SK-N-SH (cell line): ENCODE measurements around the gene ELP4. TPM values are rescaled to one million over a fixed set of nuclear protein-coding genes. Genes with fewer than 3 reads are reported as not detected.
"Not testable (repeated sequence)": the region's sequence is repeated elsewhere in the genome, so short reads cannot be mapped to it uniquely, and the experiment has no call there.

ENCODE experiments used
- CTCF ChIA-PET: fragments of 300-600, 350-600 bp; formaldehyde crosslinking; extraction: SDS; loops from one replicate; lab custom pipeline; 2021; lab: Yijun Ruan, JAX
- POLR2A ChIA-PET: fragments of 350-600 bp; sonication (Branson Sonifier 250); formaldehyde crosslinking; extraction: SDS; loops from one replicate; lab custom pipeline; 2020; ENCODE audit warnings: antibody characterized with exemption, inconsistent platforms; lab: Yijun Ruan, JAX
- DNase-seq: peaks from one replicate; pipeline ENCODE4 v3.0.0; 2012
- H2AFZ ChIP-seq: fragments of 200-600 bp; sonication (generic); 2 replicates; pipeline ENCODE4 v1.8.1; 2016; ENCODE audit warnings: antibody characterized with exemption, mild to moderate bottlenecking, low read depth
- H3F3A ChIP-seq: fragments of 200-600 bp; sonication (generic); replicated peaks from 2 replicates; pipeline ENCODE3; 2016; ENCODE audit warnings: antibody characterized with exemption, mild to moderate bottlenecking; ENCODE audit not compliant: insufficient read depth
- H3K27ac ChIP-seq, 2 experiments: fragments of 200-500 bp in 1 of 2; fragments of 200-600 bp in 1 of 2; sonication (Bioruptor generic) in 1 of 2; sonication (generic), shearing (Covaris generic) in 1 of 2; 2 replicates each; pipeline versions ENCODE4 v1.5.1 to v1.6.1; 2014 to 2016; ENCODE audit warnings: low read depth in 2 of 2, inconsistent platforms in 1 of 2, low read length in 1 of 2, mild to moderate bottlenecking in 1 of 2, mixed read lengths in 1 of 2
- H3K27me3 ChIP-seq: fragments of 200-600 bp; sonication (generic), shearing (Covaris generic); 2 replicates; pipeline ENCODE4 v1.6.1; 2016; ENCODE audit warnings: mixed run types; ENCODE audit not compliant: insufficient read depth
- H3K36me3 ChIP-seq, 2 experiments: fragments of 200-500 bp in 1 of 2; fragments of 200-600 bp in 1 of 2; sonication (Bioruptor generic) in 1 of 2; sonication (generic) in 1 of 2; replicated peaks in 1 of 2; 2 replicates each; pipeline versions ENCODE3 to v1.5.1; 2014 to 2016; ENCODE audit warnings: low read length in 1 of 2, mild to moderate bottlenecking in 1 of 2; ENCODE audit not compliant: insufficient read depth in 2 of 2, control insufficient read depth in 1 of 2
- H3K4me1 ChIP-seq, 2 experiments: fragments of 200-500 bp in 1 of 2; fragments of 200-600 bp in 1 of 2; sonication (Bioruptor generic) in 1 of 2; sonication (generic), shearing (Covaris generic) in 1 of 2; 2 replicates each; pipeline versions ENCODE4 v1.5.1 to v1.6.1; 2014 to 2016; ENCODE audit warnings: low read depth in 1 of 2, low read length in 1 of 2, mixed run types in 1 of 2; ENCODE audit not compliant: insufficient read depth in 2 of 2, control insufficient read depth in 1 of 2
- H3K4me2 ChIP-seq: fragments of 200-600 bp; sonication (generic), shearing (Covaris generic); 2 replicates; pipeline ENCODE4 v1.6.1; 2017; ENCODE audit warnings: mixed run types
- H3K4me3 ChIP-seq, 2 experiments: fragments of 200-500 bp in 1 of 2; fragments of 200-600 bp in 1 of 2; sonication (Bioruptor generic) in 1 of 2; sonication (generic), shearing (Covaris generic) in 1 of 2; 2 replicates each; pipeline versions ENCODE4 v1.5.1 to v1.8.1; 2014 to 2016; ENCODE audit warnings: low read depth in 2 of 2, inconsistent platforms in 1 of 2, low read length in 1 of 2, mild to moderate bottlenecking in 1 of 2, mixed read lengths in 1 of 2, moderate library complexity in 1 of 2
- H3K79me2 ChIP-seq: fragments of 200-600 bp; sonication (generic); 2 replicates; pipeline ENCODE4 v1.8.1; 2017; ENCODE audit warnings: mild to moderate bottlenecking; ENCODE audit not compliant: insufficient read depth
- H3K9ac ChIP-seq: fragments of 200-600 bp; sonication (generic); 2 replicates; pipeline ENCODE4 v1.6.1; 2017; ENCODE audit warnings: mixed run types
- H3K9me2 ChIP-seq: fragments of 200-600 bp; sonication (generic); 2 replicates; pipeline ENCODE4 v1.6.1; 2017; ENCODE audit warnings: mixed run types
- H3K9me3 ChIP-seq: fragments of 200-600 bp; sonication (generic); 2 replicates; pipeline ENCODE4 v1.6.1; 2017; ENCODE audit warnings: mixed run types, mild to moderate bottlenecking, moderate library complexity
- H4K20me1 ChIP-seq: fragments of 200-600 bp; sonication (generic); 2 replicates; pipeline ENCODE4 v1.6.1; 2017; ENCODE audit warnings: mild to moderate bottlenecking, mixed run types; ENCODE audit not compliant: insufficient read depth
- CHD2 ChIP-seq: fragments of 150-350 bp; IDR thresholded peaks from 2 replicates; pipeline ENCODE4 v1.6.1; 2018; ENCODE audit warnings: low read length; ENCODE audit not compliant: partially characterized antibody
- EP300 ChIP-seq, 2 experiments: IDR thresholded peaks; 2 replicates each; pipeline versions ENCODE4 v1.4.0 to v1.6.1; 2012; ENCODE audit warnings: borderline replicate concordance in 1 of 2, low read depth in 1 of 2, low read length in 1 of 2
- FOXJ3 ChIP-seq: sonication (generic); formaldehyde crosslinking; IDR thresholded peaks from 2 replicates; pipeline ENCODE4 v1.5.1; 2020; ENCODE audit warnings: mild to moderate bottlenecking, missing genetic modification reagents
- GATA2 ChIP-seq: sonication (generic); formaldehyde crosslinking; IDR thresholded peaks from 2 replicates; pipeline ENCODE4 v1.5.0; 2020; ENCODE audit warnings: mild to moderate bottlenecking, missing genetic modification reagents
- JUND ChIP-seq: IDR thresholded peaks from 2 replicates; pipeline ENCODE4 v1.4.0; 2012
- RCOR1 ChIP-seq: fragments of 150-350 bp; IDR thresholded peaks from 2 replicates; pipeline ENCODE4 v1.6.1; 2017; ENCODE audit warnings: antibody characterized with exemption, low read length
- RFX5 ChIP-seq: IDR thresholded peaks from 2 replicates; pipeline ENCODE4 v1.6.1; 2012; ENCODE audit warnings: mild to moderate bottlenecking, improper control_type of control experiment, low read length
- RXRA ChIP-seq: IDR thresholded peaks from 2 replicates; pipeline ENCODE4 v1.4.0; 2012; ENCODE audit warnings: low read depth, mild to moderate bottlenecking, borderline replicate concordance
- SMC3 ChIP-seq: IDR thresholded peaks from 2 replicates; pipeline ENCODE4 v1.6.1; 2012; ENCODE audit warnings: low read depth, low read length, improper control_type of control experiment
- TEAD4 ChIP-seq: IDR thresholded peaks from 2 replicates; pipeline ENCODE4 v1.4.0; 2012; ENCODE audit warnings: mild to moderate bottlenecking, borderline replicate concordance; ENCODE audit not compliant: insufficient read depth
- YY1 ChIP-seq: IDR thresholded peaks from 2 replicates; pipeline ENCODE4 v1.4.0; 2012; ENCODE audit warnings: low read depth, mild to moderate bottlenecking
- WGBS: methylation state at CpG from one replicate; pipeline ENCODE4 v1.1.6; 2017; ENCODE audit warnings: low lambda C conversion rate; 5-methylcytosine and 5-hydroxymethylcytosine counted together
- polyA plus RNA-seq, 3 experiments: library from polyadenylated mRNA; depleted of rRNA; stranded (reverse); fragments of >200 nt; gene quantifications; 2 replicates each; pipeline ENCODE4 v1.2.3, GENCODE V29; 2012
- TF ChIP-seq, protein P1 (sequence below): IDR thresholded peaks from 2 replicates; pipeline ENCODE4 v1.4.0; 2012; ENCODE audit warnings: low read depth
- TF ChIP-seq, protein P2 (sequence below): IDR thresholded peaks from 2 replicates; pipeline ENCODE4 v1.4.0; 2012; ENCODE audit warnings: low read depth, borderline replicate concordance
- TF ChIP-seq, protein P3 (sequence below): IDR thresholded peaks from 2 replicates; pipeline ENCODE4; 2012
- TF ChIP-seq, protein P4 (sequence below): IDR thresholded peaks from 2 replicates; pipeline ENCODE4 v1.4.0; 2012; ENCODE audit warnings: low read depth, borderline replicate concordance
- TF ChIP-seq, protein P5 (sequence below): IDR thresholded peaks from 2 replicates; pipeline ENCODE4 v1.6.1; 2012; ENCODE audit warnings: mild to moderate bottlenecking, low read depth, low read length, moderate library complexity
- TF ChIP-seq, protein P6 (sequence below): fragments of 150-350 bp; IDR thresholded peaks from 2 replicates; pipeline ENCODE4 v1.6.1; 2016; ENCODE audit warnings: mild to moderate bottlenecking, low read depth, low read length
- TF ChIP-seq, protein P7 (sequence below): fragments of 200-600 bp; sonication (generic); IDR thresholded peaks from 2 replicates; pipeline ENCODE4 v1.6.1; 2017; ENCODE audit warnings: antibody characterized with exemption, mild to moderate bottlenecking, moderate library complexity

Gene ELP4
- polyA plus RNA-seq, 1 of the 3 experiments (the other 2 are of a cell fraction): 7.0 TPM

DNA sequence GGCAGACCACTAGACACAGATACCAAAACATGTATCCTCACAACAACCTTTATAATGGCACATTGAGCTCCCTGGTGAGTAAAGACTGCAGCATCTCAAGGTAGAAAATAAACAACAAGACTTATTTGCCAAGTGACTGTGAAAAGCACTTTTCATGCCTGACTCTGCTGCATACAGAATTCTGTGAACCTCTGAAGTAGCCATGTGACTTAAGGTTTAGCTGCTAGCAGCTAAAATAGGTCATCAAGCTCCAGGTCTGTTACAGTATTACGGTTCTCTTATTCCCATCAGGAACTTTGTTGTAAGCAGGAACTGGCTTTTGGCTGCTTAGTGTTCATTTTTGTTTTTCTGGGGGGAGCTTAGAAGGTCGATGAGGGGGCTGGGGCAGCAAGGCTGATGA, 162.1 kb downstream of the ELP4 start:
- H4K20me1 ChIP-seq: no peaks in the 10 kb centered on the region
- H3F3A ChIP-seq: no peaks in the 10 kb centered on the region
- H3K4me2 ChIP-seq: no peak overlapping the region
- no peaks in the 10 kb centered on the region for H3K9me2 ChIP-seq
- no peak overlapping the region for H3K27ac ChIP-seq
- 46% methylated on average over 2 of the region's 2 CpGs for WGBS
- no peak overlapping the region for H3K9ac ChIP-seq
- TF ChIP-seq CHD2: no peak
- TF ChIP-seq TEAD4: no peak
- no peak for TF ChIP-seq YY1
- TF ChIP-seq, protein P1, sequence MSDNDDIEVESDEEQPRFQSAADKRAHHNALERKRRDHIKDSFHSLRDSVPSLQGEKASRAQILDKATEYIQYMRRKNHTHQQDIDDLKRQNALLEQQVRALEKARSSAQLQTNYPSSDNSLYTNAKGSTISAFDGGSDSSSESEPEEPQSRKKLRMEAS: no peak
- TF ChIP-seq, protein P2, sequence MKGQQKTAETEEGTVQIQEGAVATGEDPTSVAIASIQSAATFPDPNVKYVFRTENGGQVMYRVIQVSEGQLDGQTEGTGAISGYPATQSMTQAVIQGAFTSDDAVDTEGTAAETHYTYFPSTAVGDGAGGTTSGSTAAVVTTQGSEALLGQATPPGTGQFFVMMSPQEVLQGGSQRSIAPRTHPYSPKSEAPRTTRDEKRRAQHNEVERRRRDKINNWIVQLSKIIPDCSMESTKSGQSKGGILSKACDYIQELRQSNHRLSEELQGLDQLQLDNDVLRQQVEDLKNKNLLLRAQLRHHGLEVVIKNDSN: no peak
- TF ChIP-seq SMC3: no peak
- no peak for TF ChIP-seq RFX5
- no peak for TF ChIP-seq GATA2 (CRISPR knock-in tag)
- TF ChIP-seq, protein P3, sequence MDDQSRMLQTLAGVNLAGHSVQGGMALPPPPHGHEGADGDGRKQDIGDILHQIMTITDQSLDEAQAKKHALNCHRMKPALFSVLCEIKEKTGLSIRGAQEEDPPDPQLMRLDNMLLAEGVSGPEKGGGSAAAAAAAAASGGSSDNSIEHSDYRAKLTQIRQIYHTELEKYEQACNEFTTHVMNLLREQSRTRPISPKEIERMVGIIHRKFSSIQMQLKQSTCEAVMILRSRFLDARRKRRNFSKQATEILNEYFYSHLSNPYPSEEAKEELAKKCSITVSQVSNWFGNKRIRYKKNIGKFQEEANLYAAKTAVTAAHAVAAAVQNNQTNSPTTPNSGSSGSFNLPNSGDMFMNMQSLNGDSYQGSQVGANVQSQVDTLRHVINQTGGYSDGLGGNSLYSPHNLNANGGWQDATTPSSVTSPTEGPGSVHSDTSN: no peak
- TF ChIP-seq, protein P4, sequence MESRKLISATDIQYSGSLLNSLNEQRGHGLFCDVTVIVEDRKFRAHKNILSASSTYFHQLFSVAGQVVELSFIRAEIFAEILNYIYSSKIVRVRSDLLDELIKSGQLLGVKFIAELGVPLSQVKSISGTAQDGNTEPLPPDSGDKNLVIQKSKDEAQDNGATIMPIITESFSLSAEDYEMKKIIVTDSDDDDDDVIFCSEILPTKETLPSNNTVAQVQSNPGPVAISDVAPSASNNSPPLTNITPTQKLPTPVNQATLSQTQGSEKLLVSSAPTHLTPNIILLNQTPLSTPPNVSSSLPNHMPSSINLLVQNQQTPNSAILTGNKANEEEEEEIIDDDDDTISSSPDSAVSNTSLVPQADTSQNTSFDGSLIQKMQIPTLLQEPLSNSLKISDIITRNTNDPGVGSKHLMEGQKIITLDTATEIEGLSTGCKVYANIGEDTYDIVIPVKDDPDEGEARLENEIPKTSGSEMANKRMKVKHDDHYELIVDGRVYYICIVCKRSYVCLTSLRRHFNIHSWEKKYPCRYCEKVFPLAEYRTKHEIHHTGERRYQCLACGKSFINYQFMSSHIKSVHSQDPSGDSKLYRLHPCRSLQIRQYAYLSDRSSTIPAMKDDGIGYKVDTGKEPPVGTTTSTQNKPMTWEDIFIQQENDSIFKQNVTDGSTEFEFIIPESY: no peak
- TF ChIP-seq JUND: no peak
- TF ChIP-seq, protein P5, sequence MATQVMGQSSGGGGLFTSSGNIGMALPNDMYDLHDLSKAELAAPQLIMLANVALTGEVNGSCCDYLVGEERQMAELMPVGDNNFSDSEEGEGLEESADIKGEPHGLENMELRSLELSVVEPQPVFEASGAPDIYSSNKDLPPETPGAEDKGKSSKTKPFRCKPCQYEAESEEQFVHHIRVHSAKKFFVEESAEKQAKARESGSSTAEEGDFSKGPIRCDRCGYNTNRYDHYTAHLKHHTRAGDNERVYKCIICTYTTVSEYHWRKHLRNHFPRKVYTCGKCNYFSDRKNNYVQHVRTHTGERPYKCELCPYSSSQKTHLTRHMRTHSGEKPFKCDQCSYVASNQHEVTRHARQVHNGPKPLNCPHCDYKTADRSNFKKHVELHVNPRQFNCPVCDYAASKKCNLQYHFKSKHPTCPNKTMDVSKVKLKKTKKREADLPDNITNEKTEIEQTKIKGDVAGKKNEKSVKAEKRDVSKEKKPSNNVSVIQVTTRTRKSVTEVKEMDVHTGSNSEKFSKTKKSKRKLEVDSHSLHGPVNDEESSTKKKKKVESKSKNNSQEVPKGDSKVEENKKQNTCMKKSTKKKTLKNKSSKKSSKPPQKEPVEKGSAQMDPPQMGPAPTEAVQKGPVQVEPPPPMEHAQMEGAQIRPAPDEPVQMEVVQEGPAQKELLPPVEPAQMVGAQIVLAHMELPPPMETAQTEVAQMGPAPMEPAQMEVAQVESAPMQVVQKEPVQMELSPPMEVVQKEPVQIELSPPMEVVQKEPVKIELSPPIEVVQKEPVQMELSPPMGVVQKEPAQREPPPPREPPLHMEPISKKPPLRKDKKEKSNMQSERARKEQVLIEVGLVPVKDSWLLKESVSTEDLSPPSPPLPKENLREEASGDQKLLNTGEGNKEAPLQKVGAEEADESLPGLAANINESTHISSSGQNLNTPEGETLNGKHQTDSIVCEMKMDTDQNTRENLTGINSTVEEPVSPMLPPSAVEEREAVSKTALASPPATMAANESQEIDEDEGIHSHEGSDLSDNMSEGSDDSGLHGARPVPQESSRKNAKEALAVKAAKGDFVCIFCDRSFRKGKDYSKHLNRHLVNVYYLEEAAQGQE: no peak
- no peak for TF ChIP-seq EP300 (IDR thresholded peaks at IDR 0.05; ENCODE audit: borderline replicate concordance in 1 of 2, low read depth in 1 of 2, low read length in 1 of 2)
- no peak for TF ChIP-seq RCOR1
- TF ChIP-seq, protein P6, sequence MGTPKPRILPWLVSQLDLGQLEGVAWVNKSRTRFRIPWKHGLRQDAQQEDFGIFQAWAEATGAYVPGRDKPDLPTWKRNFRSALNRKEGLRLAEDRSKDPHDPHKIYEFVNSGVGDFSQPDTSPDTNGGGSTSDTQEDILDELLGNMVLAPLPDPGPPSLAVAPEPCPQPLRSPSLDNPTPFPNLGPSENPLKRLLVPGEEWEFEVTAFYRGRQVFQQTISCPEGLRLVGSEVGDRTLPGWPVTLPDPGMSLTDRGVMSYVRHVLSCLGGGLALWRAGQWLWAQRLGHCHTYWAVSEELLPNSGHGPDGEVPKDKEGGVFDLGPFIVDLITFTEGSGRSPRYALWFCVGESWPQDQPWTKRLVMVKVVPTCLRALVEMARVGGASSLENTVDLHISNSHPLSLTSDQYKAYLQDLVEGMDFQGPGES: no peak
- TF ChIP-seq RXRA: no peak
- TF ChIP-seq FOXJ3 (CRISPR knock-in tag): no peak
- TF ChIP-seq, protein P7, sequence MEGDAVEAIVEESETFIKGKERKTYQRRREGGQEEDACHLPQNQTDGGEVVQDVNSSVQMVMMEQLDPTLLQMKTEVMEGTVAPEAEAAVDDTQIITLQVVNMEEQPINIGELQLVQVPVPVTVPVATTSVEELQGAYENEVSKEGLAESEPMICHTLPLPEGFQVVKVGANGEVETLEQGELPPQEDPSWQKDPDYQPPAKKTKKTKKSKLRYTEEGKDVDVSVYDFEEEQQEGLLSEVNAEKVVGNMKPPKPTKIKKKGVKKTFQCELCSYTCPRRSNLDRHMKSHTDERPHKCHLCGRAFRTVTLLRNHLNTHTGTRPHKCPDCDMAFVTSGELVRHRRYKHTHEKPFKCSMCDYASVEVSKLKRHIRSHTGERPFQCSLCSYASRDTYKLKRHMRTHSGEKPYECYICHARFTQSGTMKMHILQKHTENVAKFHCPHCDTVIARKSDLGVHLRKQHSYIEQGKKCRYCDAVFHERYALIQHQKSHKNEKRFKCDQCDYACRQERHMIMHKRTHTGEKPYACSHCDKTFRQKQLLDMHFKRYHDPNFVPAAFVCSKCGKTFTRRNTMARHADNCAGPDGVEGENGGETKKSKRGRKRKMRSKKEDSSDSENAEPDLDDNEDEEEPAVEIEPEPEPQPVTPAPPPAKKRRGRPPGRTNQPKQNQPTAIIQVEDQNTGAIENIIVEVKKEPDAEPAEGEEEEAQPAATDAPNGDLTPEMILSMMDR: no peak
- peaks cover 0 to 2% of the 10 kb centered on the region in 2 experiments; a peak in 1 of 4 replicates for H3K4me1 ChIP-seq
- no peak for DNase-seq
- no peaks in the 10 kb centered on the region for H3K27me3 ChIP-seq
- no peaks in the 10 kb centered on the region for H3K36me3 ChIP-seq
- no peak overlapping the region for H2AFZ ChIP-seq
- H3K9me3 ChIP-seq: no peaks in the 10 kb centered on the region
- ChIA-PET POLR2A (no interaction called here), CTCF (interaction anchor here (0.5 to 0.6 kb wide), 2 partner anchors 276 to 629 kb away, joined by 3 read pairs; no protein-coding TSS in a partner anchor)
- no peak overlapping the region for H3K4me3 ChIP-seq
- H3K79me2 ChIP-seq: no peaks in the 10 kb centered on the region

DNA sequence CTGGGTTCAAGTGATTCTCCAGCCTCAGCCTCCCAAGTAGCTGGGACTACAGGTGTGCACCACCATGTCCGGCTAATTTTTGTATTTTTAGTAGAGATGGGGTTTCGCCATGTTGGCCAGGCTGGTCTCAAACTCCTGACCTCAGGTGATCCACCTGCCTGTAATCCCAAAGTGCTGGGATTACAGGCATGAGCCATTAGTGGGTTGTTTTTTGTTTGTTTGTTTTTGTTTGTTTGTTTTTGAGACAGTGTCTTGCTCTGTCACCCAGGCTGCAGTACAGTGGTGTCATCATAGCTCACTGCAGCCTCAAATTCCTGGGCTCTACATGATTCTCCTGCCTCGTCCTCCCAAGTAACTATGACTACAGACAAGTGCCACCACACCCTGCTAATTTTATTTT, 163.5 kb downstream of the ELP4 start:
- DNase-seq, H3K9me3 ChIP-seq, H3K27ac ChIP-seq, H3K36me3 ChIP-seq, H3K4me2 ChIP-seq, H3K4me1 ChIP-seq, H4K20me1 ChIP-seq, H3K9ac ChIP-seq, H3K79me2 ChIP-seq, H3K27me3 ChIP-seq, H2AFZ ChIP-seq, H3K9me2 ChIP-seq, POLR2A ChIA-PET, H3K4me3 ChIP-seq, H3F3A ChIP-seq: not testable (repeated sequence)
- CTCF ChIA-PET: interaction anchor here (0.9 kb wide), 1 partner anchor 11 kb away, joined by 3 read pairs; no protein-coding TSS in a partner anchor
- WGBS: 88% methylated on average over 3 of the region's 3 CpGs
